PFSK-1 (cell line): ENCODE data around the gene OLFML1.

Source experiments
- FOXP2 ChIP-seq: optimal IDR thresholded peaks from 2 replicates; pipeline ENCODE3; 2011; ENCODE audit warnings: borderline replicate concordance, control low read depth, inconsistent platforms; ENCODE audit not compliant: insufficient read depth; ENCODE audit errors: extremely low read length, extremely low read depth
- POLR2AphosphoS5 ChIP-seq: IDR thresholded peaks from 2 replicates; pipeline ENCODE4 v1.6.1; 2012; ENCODE audit warnings: low read depth, mild to moderate bottlenecking, control low read depth, low read length, moderate library complexity
- REST ChIP-seq, 2 experiments: IDR thresholded peaks; 2 replicates each; pipeline versions ENCODE4 v1.6.1 to v1.8.0; 2011 to 2012; ENCODE audit warnings: low read depth in 2 of 2, low read length in 2 of 2, control low read depth in 1 of 2, inconsistent platforms in 1 of 2, mild to moderate bottlenecking in 1 of 2, moderate library complexity in 1 of 2; ENCODE audit not compliant: insufficient read depth in 1 of 2
- SIN3A ChIP-seq: IDR thresholded peaks from 2 replicates; pipeline ENCODE4 v1.6.1; 2012; ENCODE audit warnings: mild to moderate bottlenecking, low read length, moderate library complexity, borderline replicate concordance; ENCODE audit not compliant: insufficient read depth
- TAF1 ChIP-seq: IDR thresholded peaks from 2 replicates; pipeline ENCODE4 v1.6.1; 2012; ENCODE audit warnings: low read length, control low read depth, borderline replicate concordance; ENCODE audit not compliant: insufficient read depth

OLFML1 gene

GRCh38 chr11:7536100-7536499 is 50.8 kb downstream of the OLFML1 start:
- no peak for TF ChIP-seq POLR2AphosphoS5
- TF ChIP-seq SIN3A = no peak
- TF ChIP-seq FOXP2 = no peak
- no peak for TF ChIP-seq REST (IDR thresholded peaks at IDR 0.05; ENCODE audit: insufficient read depth in 1 of 2, low read depth in 2 of 2, low read length in 2 of 2)
- TF ChIP-seq TAF1 = no peak

GRCh38 chr11:7537265-7537664 is 52.0 kb downstream of the OLFML1 start:
- TF ChIP-seq REST (IDR thresholded peaks at IDR 0.05; ENCODE audit: insufficient read depth in 1 of 2, low read depth in 2 of 2, low read length in 2 of 2) (no peak), POLR2AphosphoS5 (no peak), SIN3A (no peak), FOXP2 (no peak), TAF1 (no peak)

- TF ChIP-seq SIN3A (no peak), FOXP2 (no peak)
These were observed 52.7 kb downstream of the OLFML1 start for GRCh38 chr11:7538031-7538430.

- TF ChIP-seq POLR2AphosphoS5 = no peak
- no peak for TF ChIP-seq FOXP2
- no peak for TF ChIP-seq SIN3A
- TF ChIP-seq REST (IDR thresholded peaks at IDR 0.05; ENCODE audit: insufficient read depth in 1 of 2, low read depth in 2 of 2, low read length in 2 of 2) = no peak
- no peak for TF ChIP-seq TAF1
These were observed 53.5 kb downstream of the OLFML1 start for GRCh38 chr11:7538466-7539454.

- TF ChIP-seq FOXP2 (no peak), SIN3A (no peak), REST (IDR thresholded peaks at IDR 0.05; ENCODE audit: insufficient read depth in 1 of 2, low read depth in 2 of 2, low read length in 2 of 2) (no peak), TAF1 (no peak), POLR2AphosphoS5 (no peak)
These were observed 55.7 kb downstream of the OLFML1 start for GRCh38 chr11:7540830-7541555.
